Mesothelial cell of epicardium (in vitro differentiated cells): ENCODE results near the gene RXRA. TPM values are rescaled to one million over a fixed set of nuclear protein-coding genes. Genes with fewer than 3 reads are reported as not detected.

Experiments
- DNase-seq, 2 experiments: peaks; one replicate each; pipeline ENCODE4 v3.0.0; 2021; ENCODE audit warnings: low spot score in 2 of 2; ENCODE audit not compliant: unreplicated experiment in 2 of 2
- H3K27ac Mint-ChIP-seq: 2 replicates; pipeline ENCODE4 v1.8.0; 2021; ENCODE audit warnings: mixed read lengths
- H3K27me3 Mint-ChIP-seq: 2 replicates; pipeline ENCODE4 v1.8.0; 2021; ENCODE audit warnings: low read depth, mixed read lengths
- H3K36me3 Mint-ChIP-seq: 2 replicates; pipeline ENCODE4 v1.8.0; 2021; ENCODE audit warnings: mixed read lengths
- H3K4me1 Mint-ChIP-seq: 2 replicates; pipeline ENCODE4 v1.8.0; 2021; ENCODE audit warnings: mixed read lengths
- H3K4me3 Mint-ChIP-seq: 2 replicates; pipeline ENCODE4 v1.8.0; 2021; ENCODE audit warnings: mild to moderate bottlenecking, moderate library complexity, mixed read lengths
- H3K9me3 Mint-ChIP-seq: 2 replicates; pipeline ENCODE4 v1.8.0; 2021; ENCODE audit warnings: mixed read lengths
- total RNA-seq: library from RNA; stranded (reverse); gene quantifications from 3 replicates; pipeline ENCODE4 v1.2.1, GENCODE V29; 2021
- TF ChIP-seq, protein P1 (sequence below): fragments of 200-600 bp; sonication (generic); IDR thresholded peaks from one replicate; pipeline ENCODE4 v1.5.0; 2021; ENCODE audit warnings: antibody characterized with exemption; ENCODE audit not compliant: unreplicated experiment

RXRA gene
- total RNA-seq, 1 donor from 2014 or later = 45.0 TPM

DNA sequence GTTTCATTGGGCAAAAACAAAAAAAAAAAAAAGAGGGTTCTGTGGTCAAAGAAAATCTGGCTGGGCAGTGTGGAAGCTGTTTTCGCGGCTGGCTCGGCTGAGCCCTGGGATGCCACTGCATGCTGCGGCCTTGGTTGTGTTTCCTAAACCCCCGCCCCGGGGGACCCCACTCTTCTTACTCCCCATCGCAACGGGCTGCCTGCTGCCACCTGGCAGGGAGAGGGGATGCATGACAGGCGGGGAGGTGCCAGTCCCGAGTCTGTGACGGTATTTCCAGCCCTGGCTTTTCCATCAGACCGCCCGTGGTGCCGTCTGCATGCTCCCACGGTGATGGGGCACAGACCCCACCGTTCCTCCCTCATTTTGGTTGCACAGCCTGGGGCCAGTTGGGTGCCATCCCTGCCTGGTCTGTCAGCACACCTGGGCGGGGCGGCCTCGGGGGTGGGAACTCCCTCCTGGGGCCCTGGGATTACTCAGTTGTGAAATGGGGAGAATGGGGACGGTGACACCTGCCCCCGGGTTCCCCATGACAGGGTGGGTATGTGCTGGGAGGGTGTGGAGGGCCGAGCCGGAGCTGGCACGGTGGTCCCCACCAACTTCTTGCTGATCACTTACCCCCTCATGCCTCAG, 101.0 kb downstream of the RXRA start:
- no peaks in the 10 kb centered on the region for H3K27me3 Mint-ChIP-seq
- TF ChIP-seq, protein P1, sequence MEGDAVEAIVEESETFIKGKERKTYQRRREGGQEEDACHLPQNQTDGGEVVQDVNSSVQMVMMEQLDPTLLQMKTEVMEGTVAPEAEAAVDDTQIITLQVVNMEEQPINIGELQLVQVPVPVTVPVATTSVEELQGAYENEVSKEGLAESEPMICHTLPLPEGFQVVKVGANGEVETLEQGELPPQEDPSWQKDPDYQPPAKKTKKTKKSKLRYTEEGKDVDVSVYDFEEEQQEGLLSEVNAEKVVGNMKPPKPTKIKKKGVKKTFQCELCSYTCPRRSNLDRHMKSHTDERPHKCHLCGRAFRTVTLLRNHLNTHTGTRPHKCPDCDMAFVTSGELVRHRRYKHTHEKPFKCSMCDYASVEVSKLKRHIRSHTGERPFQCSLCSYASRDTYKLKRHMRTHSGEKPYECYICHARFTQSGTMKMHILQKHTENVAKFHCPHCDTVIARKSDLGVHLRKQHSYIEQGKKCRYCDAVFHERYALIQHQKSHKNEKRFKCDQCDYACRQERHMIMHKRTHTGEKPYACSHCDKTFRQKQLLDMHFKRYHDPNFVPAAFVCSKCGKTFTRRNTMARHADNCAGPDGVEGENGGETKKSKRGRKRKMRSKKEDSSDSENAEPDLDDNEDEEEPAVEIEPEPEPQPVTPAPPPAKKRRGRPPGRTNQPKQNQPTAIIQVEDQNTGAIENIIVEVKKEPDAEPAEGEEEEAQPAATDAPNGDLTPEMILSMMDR = no peak
- no peak for DNase-seq
- no peak overlapping the region for H3K27ac Mint-ChIP-seq
- H3K4me3 Mint-ChIP-seq = no peak overlapping the region
- no peaks in the 10 kb centered on the region for H3K9me3 Mint-ChIP-seq
- H3K4me1 Mint-ChIP-seq = peaks cover 11% of the 10 kb centered on the region
- H3K36me3 Mint-ChIP-seq = peaks cover 3% of the 10 kb centered on the region

DNA sequence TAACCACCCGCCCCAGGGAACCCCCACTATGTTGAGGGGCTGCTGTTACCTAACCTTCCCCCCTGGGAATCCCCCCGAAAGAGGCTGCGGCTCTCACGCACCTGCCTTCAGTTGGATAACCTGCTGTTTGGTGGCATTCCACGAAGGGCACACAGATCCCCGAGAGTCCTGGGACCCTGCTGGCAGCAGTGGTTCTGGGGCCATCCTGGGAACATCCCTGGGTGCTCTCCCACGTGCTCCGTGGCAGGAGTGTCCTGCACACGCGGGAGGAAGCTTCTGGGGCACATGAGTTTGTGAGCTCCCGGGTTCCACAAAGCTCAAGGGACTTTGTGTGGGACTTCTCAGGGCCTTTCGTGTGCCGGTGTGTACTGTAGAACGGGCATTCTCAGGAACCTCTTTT, 102.3 kb downstream of the RXRA start:
- no peak for DNase-seq
- Mint-ChIP-seq H3K36me3 (peaks cover 3% of the 10 kb centered on the region), H3K9me3 (no peaks in the 10 kb centered on the region), H3K4me3 (no peak overlapping the region), H3K27ac (no peak overlapping the region), H3K27me3 (no peaks in the 10 kb centered on the region), H3K4me1 (peaks cover 13% of the 10 kb centered on the region)
- TF ChIP-seq, protein P1 = no peak

DNA sequence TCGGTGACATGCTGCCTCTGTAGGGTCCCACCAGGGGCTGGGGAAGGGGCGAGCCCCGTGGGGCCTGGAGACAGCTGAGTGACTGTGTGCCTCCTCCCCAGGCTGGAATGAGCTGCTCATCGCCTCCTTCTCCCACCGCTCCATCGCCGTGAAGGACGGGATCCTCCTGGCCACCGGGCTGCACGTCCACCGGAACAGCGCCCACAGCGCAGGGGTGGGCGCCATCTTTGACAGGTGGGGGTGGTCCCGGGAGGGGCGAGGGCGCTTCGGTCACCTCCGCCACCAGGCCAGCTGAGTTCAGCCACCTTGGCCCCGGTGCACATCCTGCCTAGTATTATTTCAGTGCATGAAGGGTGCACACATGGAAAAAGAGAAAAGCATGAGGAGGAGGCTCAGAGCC, 102.8 kb downstream of the RXRA start:
- peaks cover 13% of the 10 kb centered on the region for H3K4me1 Mint-ChIP-seq
- peaks cover 3% of the 10 kb centered on the region for H3K36me3 Mint-ChIP-seq
- H3K27ac Mint-ChIP-seq = no peak overlapping the region
- TF ChIP-seq, protein P1 = no peak
- no peaks in the 10 kb centered on the region for H3K27me3 Mint-ChIP-seq
- no peaks in the 10 kb centered on the region for H3K9me3 Mint-ChIP-seq
- H3K4me3 Mint-ChIP-seq = no peak overlapping the region
- DNase-seq = no peak

DNA sequence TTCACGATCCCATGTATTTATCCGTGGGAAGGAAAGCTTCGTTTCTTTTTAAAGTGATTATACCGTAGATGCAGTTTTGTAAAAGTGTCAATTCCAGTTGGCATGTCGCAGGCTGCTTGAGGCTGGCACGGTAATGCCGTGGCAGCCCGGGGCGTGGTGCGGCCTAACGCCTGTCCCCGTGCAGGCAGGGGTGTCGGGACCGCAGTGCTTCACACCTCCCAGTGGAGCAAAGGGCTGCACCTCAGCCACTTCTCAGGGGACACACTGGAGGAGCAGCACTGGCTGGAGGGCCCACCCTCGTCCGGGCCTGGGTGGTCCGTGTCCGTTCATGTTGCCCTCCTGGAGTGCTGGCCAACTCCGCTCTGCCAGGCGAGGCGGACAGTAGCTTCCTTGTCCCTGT, 103.2 kb downstream of the RXRA start:
- Mint-ChIP-seq H3K4me3 (no peak overlapping the region), H3K9me3 (no peaks in the 10 kb centered on the region), H3K36me3 (peaks cover 3% of the 10 kb centered on the region), H3K4me1 (peaks cover 16% of the 10 kb centered on the region), H3K27me3 (no peaks in the 10 kb centered on the region), H3K27ac (no peak overlapping the region)
- TF ChIP-seq, protein P1 = no peak
- no peak for DNase-seq

DNA sequence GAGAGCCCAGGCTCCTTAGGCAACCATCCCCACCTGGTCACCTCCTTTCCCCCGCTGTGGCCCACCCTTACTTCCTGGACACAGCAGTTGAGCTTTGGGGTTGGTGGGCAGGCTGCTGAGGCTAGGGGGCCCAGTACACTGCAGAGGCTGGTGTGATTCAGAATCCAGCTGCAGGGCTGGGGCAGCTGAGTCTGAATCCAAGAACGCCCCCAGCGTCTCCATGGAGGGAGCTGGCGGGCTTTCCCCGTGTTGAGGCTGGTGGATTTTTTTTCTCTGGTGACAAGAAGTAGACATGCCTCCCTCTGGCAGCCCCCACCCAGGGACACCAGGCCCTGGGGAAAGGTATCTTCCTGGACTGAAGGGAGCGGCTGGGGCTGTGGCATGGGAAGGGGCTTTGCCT, 104.8 kb downstream of the RXRA start:
- Mint-ChIP-seq H3K4me1 (peaks cover 29% of the 10 kb centered on the region), H3K27me3 (no peaks in the 10 kb centered on the region), H3K9me3 (no peaks in the 10 kb centered on the region), H3K27ac (no peak overlapping the region), H3K4me3 (no peak overlapping the region), H3K36me3 (peaks cover 3% of the 10 kb centered on the region)
- TF ChIP-seq, protein P1 = no peak
- no peak for DNase-seq

DNA sequence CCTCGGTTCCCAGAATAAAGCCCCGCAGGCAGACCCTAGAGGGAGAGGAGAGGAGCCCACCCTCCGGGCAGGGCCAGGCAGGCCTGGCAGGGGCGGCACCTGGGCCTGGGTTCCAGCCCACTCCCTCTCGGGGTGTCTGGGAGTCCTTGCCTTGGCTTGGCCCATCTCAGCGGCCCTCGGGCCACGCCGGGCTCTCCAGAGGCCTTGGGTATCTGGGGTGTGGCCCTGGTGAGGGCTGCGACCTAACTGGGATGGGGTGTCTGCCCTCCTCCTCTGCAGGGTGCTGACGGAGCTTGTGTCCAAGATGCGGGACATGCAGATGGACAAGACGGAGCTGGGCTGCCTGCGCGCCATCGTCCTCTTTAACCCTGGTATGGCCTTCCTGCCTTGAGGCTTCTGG, 105.4 kb downstream of the RXRA start:
- DNase-seq = no peak
- Mint-ChIP-seq H3K27me3 (no peaks in the 10 kb centered on the region), H3K27ac (no peak overlapping the region), H3K9me3 (no peaks in the 10 kb centered on the region), H3K4me3 (no peak overlapping the region), H3K4me1 (peaks cover 34% of the 10 kb centered on the region), H3K36me3 (peaks cover 3% of the 10 kb centered on the region)
- TF ChIP-seq, protein P1 = no peak
